ENCODE results near the gene NKX2-2. TPM values are rescaled to one million over a fixed set of nuclear protein-coding genes. Genes with fewer than 3 reads are reported as not detected.

The NKX2-2 gene
- total RNA-seq, 1 experiment from 2014 or later: not detected

- Histone ChIP-seq H3K27me3 (ENCODE audit: insufficient read depth, low read depth) (peaks cover 40% of the 10 kb centered on the region), H3K4me3 (no peak overlapping the region), H4K20me1 (ENCODE audit: insufficient read depth) (no peaks in the 10 kb centered on the region), H3K27ac (no peak overlapping the region), H3K36me3 (ENCODE audit: low read depth) (no peaks in the 10 kb centered on the region), H3K4me1 (replicated peaks; ENCODE audit: insufficient read depth) (no peaks in the 10 kb centered on the region), H3K9me3 (ENCODE audit: insufficient read depth, low read depth) (no peaks in the 10 kb centered on the region), H2AFZ (no peak overlapping the region), H3F3A (ENCODE audit: insufficient read depth, low read depth) (no peaks in the 10 kb centered on the region), H3K4me2 (no peak overlapping the region), H3K79me2 (ENCODE audit: low read depth) (no peaks in the 10 kb centered on the region), H3K9me2 (ENCODE audit: insufficient read depth) (no peaks in the 10 kb centered on the region)
- ChIA-PET CTCF (no interaction called here), POLR2A (ENCODE audit: unreplicated experiment) (no interaction called here)
- DNase-seq: no peak
- TF ChIP-seq EZH2 (IDR thresholded peaks at IDR 0.05; ENCODE audit: low read depth) (no peak), CTCF (conservative IDR thresholded peaks at IDR 0.05) (no peak)
- BruUV-seq (replicated peaks): no TSS peak
- intact Hi-C loops (cut with micrococcal nuclease; ENCODE audit: unreplicated experiment): no loop called here
Observed at GRCh38 chr20:21548390-21549035, 34.6 kb upstream of the NKX2-2 start.

- intact Hi-C loops (cut with micrococcal nuclease; ENCODE audit: unreplicated experiment): no loop called here
- no peaks in the 10 kb centered on the region for H3F3A ChIP-seq (ENCODE audit: insufficient read depth, low read depth)
- H3K4me3 ChIP-seq: no peak overlapping the region
- CTCF ChIA-PET: no interaction called here
- H3K36me3 ChIP-seq (ENCODE audit: low read depth): no peaks in the 10 kb centered on the region
- no TSS peak for BruUV-seq (replicated peaks)
- H3K27ac ChIP-seq: no peak overlapping the region
- H3K9me2 ChIP-seq (ENCODE audit: insufficient read depth): no peaks in the 10 kb centered on the region
- POLR2A ChIA-PET (ENCODE audit: unreplicated experiment): no interaction called here
- H3K27me3 ChIP-seq (ENCODE audit: insufficient read depth, low read depth): peaks cover 35% of the 10 kb centered on the region
- no peaks in the 10 kb centered on the region for H3K79me2 ChIP-seq (ENCODE audit: low read depth)
- H3K4me2 ChIP-seq: no peak overlapping the region
- no peak overlapping the region for H2AFZ ChIP-seq
- DNase-seq: no peak
- no peak for TF ChIP-seq CTCF (conservative IDR thresholded peaks at IDR 0.05)
- TF ChIP-seq EZH2 (IDR thresholded peaks at IDR 0.05; ENCODE audit: low read depth): no peak
- no peaks in the 10 kb centered on the region for H3K9me3 ChIP-seq (ENCODE audit: insufficient read depth, low read depth)
- no peaks in the 10 kb centered on the region for H4K20me1 ChIP-seq (ENCODE audit: insufficient read depth)
- H3K4me1 ChIP-seq (replicated peaks; ENCODE audit: insufficient read depth): no peaks in the 10 kb centered on the region
Observed at GRCh38 chr20:21546355-21546754, 32.5 kb upstream of the NKX2-2 start.

GRCh38 chr20:21539512-21539911, 25.6 kb upstream of the NKX2-2 start:
- Histone ChIP-seq H3F3A (ENCODE audit: insufficient read depth, low read depth) (no peaks in the 10 kb centered on the region), H3K9me2 (ENCODE audit: insufficient read depth) (no peaks in the 10 kb centered on the region), H3K27ac (no peak overlapping the region), H4K20me1 (ENCODE audit: insufficient read depth) (no peaks in the 10 kb centered on the region), H3K4me3 (no peak overlapping the region), H2AFZ (no peak overlapping the region), H3K79me2 (ENCODE audit: low read depth) (no peaks in the 10 kb centered on the region), H3K27me3 (ENCODE audit: insufficient read depth, low read depth) (peaks cover 47% of the 10 kb centered on the region), H3K4me1 (replicated peaks; ENCODE audit: insufficient read depth) (no peaks in the 10 kb centered on the region), H3K9me3 (ENCODE audit: insufficient read depth, low read depth) (no peaks in the 10 kb centered on the region; the same call in 1 of the 2 replicates), H3K36me3 (ENCODE audit: low read depth) (no peaks in the 10 kb centered on the region), H3K4me2 (no peak overlapping the region)
- no peak for DNase-seq
- CTCF ChIA-PET: no interaction called here
- intact Hi-C loops (cut with micrococcal nuclease; ENCODE audit: unreplicated experiment): no loop called here
- no TSS peak for BruUV-seq (replicated peaks)
- no peak for TF ChIP-seq CTCF (conservative IDR thresholded peaks at IDR 0.05)
- TF ChIP-seq EZH2 (IDR thresholded peaks at IDR 0.05; ENCODE audit: low read depth): no peak
- POLR2A ChIA-PET (ENCODE audit: unreplicated experiment): no interaction called here

All from PC-9 (cell line).